ENCODE results near the gene NRP2.

DNA sequence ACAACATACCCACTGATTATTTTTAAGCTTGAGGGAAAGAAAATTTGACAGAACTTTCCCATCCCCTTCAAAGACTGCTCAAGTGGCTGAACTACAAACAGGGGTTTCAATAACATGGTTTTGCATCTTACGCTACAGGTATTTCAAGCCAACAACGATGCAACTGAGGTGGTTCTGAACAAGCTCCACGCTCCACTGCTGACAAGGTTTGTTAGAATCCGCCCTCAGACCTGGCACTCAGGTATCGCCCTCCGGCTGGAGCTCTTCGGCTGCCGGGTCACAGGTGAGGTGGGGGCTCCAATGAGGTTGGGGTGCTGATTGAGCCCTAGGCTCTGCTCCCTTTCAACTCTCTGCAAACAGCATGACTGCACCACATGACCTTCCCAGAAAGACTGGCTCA is 58.1 kb downstream of the NRP2 start:
- TF ChIP-seq, protein P1, sequence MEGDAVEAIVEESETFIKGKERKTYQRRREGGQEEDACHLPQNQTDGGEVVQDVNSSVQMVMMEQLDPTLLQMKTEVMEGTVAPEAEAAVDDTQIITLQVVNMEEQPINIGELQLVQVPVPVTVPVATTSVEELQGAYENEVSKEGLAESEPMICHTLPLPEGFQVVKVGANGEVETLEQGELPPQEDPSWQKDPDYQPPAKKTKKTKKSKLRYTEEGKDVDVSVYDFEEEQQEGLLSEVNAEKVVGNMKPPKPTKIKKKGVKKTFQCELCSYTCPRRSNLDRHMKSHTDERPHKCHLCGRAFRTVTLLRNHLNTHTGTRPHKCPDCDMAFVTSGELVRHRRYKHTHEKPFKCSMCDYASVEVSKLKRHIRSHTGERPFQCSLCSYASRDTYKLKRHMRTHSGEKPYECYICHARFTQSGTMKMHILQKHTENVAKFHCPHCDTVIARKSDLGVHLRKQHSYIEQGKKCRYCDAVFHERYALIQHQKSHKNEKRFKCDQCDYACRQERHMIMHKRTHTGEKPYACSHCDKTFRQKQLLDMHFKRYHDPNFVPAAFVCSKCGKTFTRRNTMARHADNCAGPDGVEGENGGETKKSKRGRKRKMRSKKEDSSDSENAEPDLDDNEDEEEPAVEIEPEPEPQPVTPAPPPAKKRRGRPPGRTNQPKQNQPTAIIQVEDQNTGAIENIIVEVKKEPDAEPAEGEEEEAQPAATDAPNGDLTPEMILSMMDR (IDR thresholded peaks at IDR 0.05; ENCODE audit: low read depth, low read length, missing input control): no peak
- TF ChIP-seq, protein P2, sequence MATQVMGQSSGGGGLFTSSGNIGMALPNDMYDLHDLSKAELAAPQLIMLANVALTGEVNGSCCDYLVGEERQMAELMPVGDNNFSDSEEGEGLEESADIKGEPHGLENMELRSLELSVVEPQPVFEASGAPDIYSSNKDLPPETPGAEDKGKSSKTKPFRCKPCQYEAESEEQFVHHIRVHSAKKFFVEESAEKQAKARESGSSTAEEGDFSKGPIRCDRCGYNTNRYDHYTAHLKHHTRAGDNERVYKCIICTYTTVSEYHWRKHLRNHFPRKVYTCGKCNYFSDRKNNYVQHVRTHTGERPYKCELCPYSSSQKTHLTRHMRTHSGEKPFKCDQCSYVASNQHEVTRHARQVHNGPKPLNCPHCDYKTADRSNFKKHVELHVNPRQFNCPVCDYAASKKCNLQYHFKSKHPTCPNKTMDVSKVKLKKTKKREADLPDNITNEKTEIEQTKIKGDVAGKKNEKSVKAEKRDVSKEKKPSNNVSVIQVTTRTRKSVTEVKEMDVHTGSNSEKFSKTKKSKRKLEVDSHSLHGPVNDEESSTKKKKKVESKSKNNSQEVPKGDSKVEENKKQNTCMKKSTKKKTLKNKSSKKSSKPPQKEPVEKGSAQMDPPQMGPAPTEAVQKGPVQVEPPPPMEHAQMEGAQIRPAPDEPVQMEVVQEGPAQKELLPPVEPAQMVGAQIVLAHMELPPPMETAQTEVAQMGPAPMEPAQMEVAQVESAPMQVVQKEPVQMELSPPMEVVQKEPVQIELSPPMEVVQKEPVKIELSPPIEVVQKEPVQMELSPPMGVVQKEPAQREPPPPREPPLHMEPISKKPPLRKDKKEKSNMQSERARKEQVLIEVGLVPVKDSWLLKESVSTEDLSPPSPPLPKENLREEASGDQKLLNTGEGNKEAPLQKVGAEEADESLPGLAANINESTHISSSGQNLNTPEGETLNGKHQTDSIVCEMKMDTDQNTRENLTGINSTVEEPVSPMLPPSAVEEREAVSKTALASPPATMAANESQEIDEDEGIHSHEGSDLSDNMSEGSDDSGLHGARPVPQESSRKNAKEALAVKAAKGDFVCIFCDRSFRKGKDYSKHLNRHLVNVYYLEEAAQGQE (IDR thresholded peaks at IDR 0.05): no peak
- TF ChIP-seq SP1 (IDR thresholded peaks at IDR 0.05): no peak
- TF ChIP-seq, protein P3, sequence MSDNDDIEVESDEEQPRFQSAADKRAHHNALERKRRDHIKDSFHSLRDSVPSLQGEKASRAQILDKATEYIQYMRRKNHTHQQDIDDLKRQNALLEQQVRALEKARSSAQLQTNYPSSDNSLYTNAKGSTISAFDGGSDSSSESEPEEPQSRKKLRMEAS (IDR thresholded peaks at IDR 0.05): no peak
- TF ChIP-seq JUND (IDR thresholded peaks at IDR 0.05): no peak
- TF ChIP-seq, protein P4, sequence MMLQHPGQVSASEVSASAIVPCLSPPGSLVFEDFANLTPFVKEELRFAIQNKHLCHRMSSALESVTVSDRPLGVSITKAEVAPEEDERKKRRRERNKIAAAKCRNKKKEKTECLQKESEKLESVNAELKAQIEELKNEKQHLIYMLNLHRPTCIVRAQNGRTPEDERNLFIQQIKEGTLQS (IDR thresholded peaks at IDR 0.05): no peak
- no peak for TF ChIP-seq NR2F2 (IDR thresholded peaks at IDR 0.05)
- no peak for TF ChIP-seq EGR1 (IDR thresholded peaks at IDR 0.05; ENCODE audit: low read depth in 2 of 2)
